Activated naive CD4-positive, alpha-beta T cell treated with anti-CD3 and anti-CD28 coated beads, Interleukin-2, amount 50 U/mL, for 24 hours (primary cell): ENCODE data around the gene OR5AN1.

Source experiments
- H3K27ac Mint-ChIP-seq: one replicate; pipeline ENCODE4 v1.8.0; 2021; ENCODE audit warnings: mild to moderate bottlenecking, mixed read lengths
- H3K27me3 Mint-ChIP-seq: one replicate; pipeline ENCODE4 v1.8.0; 2021; ENCODE audit warnings: mixed read lengths
- H3K36me3 Mint-ChIP-seq: one replicate; pipeline ENCODE4 v1.8.0; 2021; ENCODE audit warnings: mixed read lengths
- H3K4me1 Mint-ChIP-seq: one replicate; pipeline ENCODE4 v1.8.0; 2021; ENCODE audit warnings: mixed read lengths
- H3K4me3 Mint-ChIP-seq: one replicate; pipeline ENCODE4 v1.8.0; 2021; ENCODE audit warnings: mild to moderate bottlenecking, mixed read lengths
- H3K9me3 Mint-ChIP-seq: one replicate; pipeline ENCODE4 v1.8.0; 2021; ENCODE audit warnings: mixed read lengths

The OR5AN1 gene

DNA sequence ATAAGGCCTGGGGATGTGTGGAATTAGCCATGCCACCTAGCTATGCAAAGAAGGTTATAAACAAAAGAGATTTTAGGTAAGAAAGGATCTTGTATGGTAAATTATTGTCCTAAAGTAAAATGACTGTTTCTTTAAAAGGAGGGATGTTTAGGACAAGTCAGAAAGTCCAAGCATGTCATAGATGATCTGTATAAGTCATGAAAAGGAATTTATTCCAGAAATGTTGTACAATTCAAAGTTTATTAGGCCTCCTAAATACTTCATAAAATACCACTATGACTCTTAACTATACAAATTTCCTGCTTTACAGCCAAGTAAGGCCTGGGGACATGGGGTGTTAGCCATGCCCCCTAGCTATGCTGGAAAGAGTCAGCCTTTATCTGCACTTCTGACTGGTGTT is 44.9 kb downstream of the OR5AN1 start:
- Mint-ChIP-seq H3K4me3 (no peak overlapping the region), H3K27ac (no peak overlapping the region), H3K27me3 (peaks cover 6% of the 10 kb centered on the region), H3K4me1 (no peaks in the 10 kb centered on the region), H3K9me3 (peaks cover 5% of the 10 kb centered on the region), H3K36me3 (peaks cover 5% of the 10 kb centered on the region)

- H3K4me3 Mint-ChIP-seq = no peak overlapping the region
- H3K27ac Mint-ChIP-seq = no peak overlapping the region
- H3K9me3 Mint-ChIP-seq = peaks cover 5% of the 10 kb centered on the region
- no peaks in the 10 kb centered on the region for H3K36me3 Mint-ChIP-seq
- H3K27me3 Mint-ChIP-seq = peaks cover 29% of the 10 kb centered on the region
- H3K4me1 Mint-ChIP-seq = no peaks in the 10 kb centered on the region
These were observed 55.0 kb downstream of the OR5AN1 start for GRCh38 chr11:59413646-59414045.

DNA sequence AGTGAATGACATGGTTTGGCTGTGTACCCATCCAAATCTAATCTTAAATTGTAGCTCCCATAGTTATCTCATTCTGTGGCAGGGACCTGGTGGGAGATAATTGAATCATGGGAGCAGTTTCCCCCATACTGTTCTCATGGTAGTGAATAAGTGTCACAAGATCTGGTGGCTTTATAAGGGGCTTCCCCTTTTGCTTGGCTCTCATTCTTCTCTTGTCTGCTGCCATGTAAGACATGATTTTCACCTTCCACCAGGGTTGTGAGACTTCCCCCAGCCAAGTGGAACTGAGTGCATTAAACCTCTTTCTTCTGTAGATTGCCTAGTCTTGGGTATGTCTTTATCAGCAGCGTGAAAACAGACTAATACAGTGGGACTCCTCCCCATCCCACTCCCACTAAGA is 56.4 kb downstream of the OR5AN1 start:
- Mint-ChIP-seq H3K4me3 (no peak overlapping the region), H3K4me1 (no peaks in the 10 kb centered on the region), H3K27me3 (peaks cover 29% of the 10 kb centered on the region), H3K9me3 (peaks cover 5% of the 10 kb centered on the region), H3K27ac (no peak overlapping the region), H3K36me3 (no peaks in the 10 kb centered on the region)

GRCh38 chr11:59416613-59417012 is 57.9 kb downstream of the OR5AN1 start:
- no peaks in the 10 kb centered on the region for H3K9me3 Mint-ChIP-seq
- no peak overlapping the region for H3K27ac Mint-ChIP-seq
- H3K27me3 Mint-ChIP-seq = peaks cover 29% of the 10 kb centered on the region
- no peaks in the 10 kb centered on the region for H3K4me1 Mint-ChIP-seq
- no peak overlapping the region for H3K4me3 Mint-ChIP-seq
- no peaks in the 10 kb centered on the region for H3K36me3 Mint-ChIP-seq

DNA sequence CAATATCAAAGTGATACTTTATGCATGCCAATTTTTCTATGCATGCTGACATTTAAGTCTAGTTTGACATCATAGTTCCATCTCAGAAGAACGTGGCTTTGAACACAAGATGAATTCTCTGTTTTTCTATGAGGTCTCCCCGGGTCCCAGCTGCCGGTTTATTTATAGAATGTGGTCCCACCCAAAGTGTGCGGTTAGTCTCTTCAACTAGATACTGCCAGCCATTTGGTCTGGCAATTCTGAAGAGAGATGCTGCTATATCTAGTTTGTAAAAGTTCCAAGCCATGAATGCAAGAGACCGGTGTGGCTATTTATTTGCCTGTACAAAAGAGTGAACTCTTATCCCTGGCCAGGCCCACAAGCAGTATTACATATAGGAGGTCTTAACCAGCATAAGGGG is 58.3 kb downstream of the OR5AN1 start:
- no peaks in the 10 kb centered on the region for H3K4me1 Mint-ChIP-seq
- H3K27me3 Mint-ChIP-seq = peaks cover 29% of the 10 kb centered on the region
- H3K9me3 Mint-ChIP-seq = no peaks in the 10 kb centered on the region
- H3K4me3 Mint-ChIP-seq = no peak overlapping the region
- H3K27ac Mint-ChIP-seq = no peak overlapping the region
- no peaks in the 10 kb centered on the region for H3K36me3 Mint-ChIP-seq

- H3K4me1 Mint-ChIP-seq = no peaks in the 10 kb centered on the region
- no peak overlapping the region for H3K27ac Mint-ChIP-seq
- no peaks in the 10 kb centered on the region for H3K9me3 Mint-ChIP-seq
- H3K36me3 Mint-ChIP-seq = no peaks in the 10 kb centered on the region
- no peak overlapping the region for H3K4me3 Mint-ChIP-seq
- H3K27me3 Mint-ChIP-seq = peaks cover 26% of the 10 kb centered on the region
These were observed 59.5 kb downstream of the OR5AN1 start for GRCh38 chr11:59418156-59418555.
